Fibroblast of lung (primary cell): ENCODE results near the gene ORM2. TPM values are rescaled to one million over a fixed set of nuclear protein-coding genes. Genes with fewer than 3 reads are reported as not detected.

Source experiments
- DNase-seq, 2 donors: peaks; one replicate each; pipeline versions ENCODE4 v3.0.0 to v3.0.0-alpha.2; 2010; ENCODE audit warnings: low read depth in 2 of 2
- H2AFZ ChIP-seq: 2 replicates; pipeline ENCODE4 v1.5.1; 2012; ENCODE audit warnings: low read length, control low read depth, inconsistent platforms
- H3K27ac ChIP-seq: 2 replicates; pipeline ENCODE4 v1.5.1; 2011; ENCODE audit warnings: low read length, control low read depth; ENCODE audit not compliant: insufficient read depth
- H3K27me3 ChIP-seq: 2 replicates; pipeline ENCODE4 v1.5.1; 2011; ENCODE audit warnings: mild to moderate bottlenecking, low read length; ENCODE audit not compliant: control insufficient read depth, insufficient read depth
- H3K36me3 ChIP-seq: 2 replicates; pipeline ENCODE4 v1.5.1; 2011; ENCODE audit warnings: low read length; ENCODE audit not compliant: control insufficient read depth, insufficient read depth
- H3K4me1 ChIP-seq: 2 replicates; pipeline ENCODE4 v1.5.1; 2011; ENCODE audit warnings: low read length; ENCODE audit not compliant: control insufficient read depth, insufficient read depth; ENCODE audit errors: extremely low read depth
- H3K4me2 ChIP-seq: 2 replicates; pipeline ENCODE4 v1.5.1; 2011; ENCODE audit warnings: low read length, control low read depth; ENCODE audit not compliant: insufficient read depth; ENCODE audit errors: extremely low read depth
- H3K4me3 ChIP-seq, 4 experiments: fragments of 200-600 bp in 1 of 4; sonication (generic) in 1 of 4; replicated peaks in 1 of 4; 2 replicates each; pipeline ENCODE4 v1.5.1; 2011 to 2016; ENCODE audit warnings: low read length in 4 of 4, low read depth in 3 of 4, mild to moderate bottlenecking in 3 of 4, control low read depth in 2 of 4, inconsistent platforms in 1 of 4, mixed read lengths in 1 of 4; ENCODE audit not compliant: insufficient read depth in 1 of 4; ENCODE audit errors: control extremely low read depth in 1 of 4
- H3K79me2 ChIP-seq: 2 replicates; pipeline ENCODE4 v1.5.1; 2012; ENCODE audit warnings: mild to moderate bottlenecking, low read length, inconsistent platforms; ENCODE audit not compliant: control insufficient read depth, insufficient read depth
- H3K9ac ChIP-seq: 2 replicates; pipeline ENCODE4 v1.5.1; 2011; ENCODE audit warnings: mild to moderate bottlenecking, low read length, control low read depth; ENCODE audit not compliant: insufficient read depth
- H3K9me3 ChIP-seq: 2 replicates; pipeline ENCODE4 v1.5.1; 2012; ENCODE audit warnings: low read depth, low read length; ENCODE audit not compliant: control insufficient read depth, insufficient read depth
- H4K20me1 ChIP-seq: 2 replicates; pipeline ENCODE4 v1.5.1; 2011; ENCODE audit warnings: low read length; ENCODE audit not compliant: control insufficient read depth, insufficient read depth; ENCODE audit errors: extremely low read depth
- EZH2 ChIP-seq: IDR thresholded peaks from 2 replicates; pipeline ENCODE4 v1.5.1; 2012; ENCODE audit warnings: low read length, control low read depth, mild to moderate bottlenecking; ENCODE audit errors: missing control alignments
- polyA plus RNA-seq, 2 donors: library from polyadenylated mRNA; depleted of rRNA in 1 of 2; stranded (reverse) in 1 of 2; unstranded in 1 of 2; fragments of >200 nt; gene quantifications; 2 replicates each; pipeline ENCODE4 v1.2.1, GENCODE V29; 2011 to 2012; ENCODE audit warnings: missing spikeins in 1 of 2
- total RNA-seq: library from RNA; depleted of rRNA; stranded (reverse); fragments of >200 nt; gene quantifications from 2 replicates; pipeline ENCODE4 v1.2.1, GENCODE V29; 2014
- TF ChIP-seq, protein P1 (sequence below), 2 donors: IDR thresholded peaks in 1 of 2; conservative IDR thresholded peaks in 1 of 2; 1 replicate in 1 of 2; 2 replicates in 1 of 2; pipeline ENCODE4 v1.5.1; 2011 to 2012; ENCODE audit warnings: low read length in 2 of 2, control low read depth in 1 of 2, inconsistent platforms in 1 of 2, low read depth in 1 of 2, mild to moderate bottlenecking in 1 of 2

ORM2 gene
- total and polyA plus RNA-seq, 2 donors (not counting 1 experiment from before 2014, with no cell fraction given) = not detected

DNA sequence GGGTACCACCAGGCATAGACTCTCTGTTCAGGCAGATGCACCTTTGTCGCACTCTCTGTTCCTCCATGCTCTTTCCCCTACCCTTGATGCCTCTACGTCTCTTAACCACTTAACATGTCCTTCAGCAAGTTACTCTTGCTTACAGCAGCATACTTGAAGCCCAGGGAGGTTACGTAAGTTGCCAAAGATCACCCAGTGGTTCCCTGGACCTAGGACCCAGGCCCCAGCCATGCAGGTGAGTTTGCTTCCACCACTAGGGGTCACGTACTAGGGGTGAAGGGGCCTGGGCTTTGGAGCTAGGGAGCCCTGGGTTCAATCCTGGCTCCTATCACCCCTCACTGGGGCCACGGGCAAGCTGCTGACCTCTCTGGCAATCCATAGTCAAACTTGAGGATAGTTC is 49.2 kb downstream of the ORM2 start:
- Histone ChIP-seq H3K4me3 (no peak overlapping the region), H4K20me1 (no peaks in the 10 kb centered on the region), H3K4me2 (no peak overlapping the region), H3K27me3 (no peaks in the 10 kb centered on the region), H3K36me3 (peaks cover 2% of the 10 kb centered on the region), H2AFZ (no peak overlapping the region), H3K9ac (no peak overlapping the region), H3K79me2 (no peaks in the 10 kb centered on the region), H3K9me3 (no peaks in the 10 kb centered on the region), H3K27ac (no peak overlapping the region), H3K4me1 (peaks cover 10% of the 10 kb centered on the region)
- no peak for TF ChIP-seq EZH2
- TF ChIP-seq, protein P1, sequence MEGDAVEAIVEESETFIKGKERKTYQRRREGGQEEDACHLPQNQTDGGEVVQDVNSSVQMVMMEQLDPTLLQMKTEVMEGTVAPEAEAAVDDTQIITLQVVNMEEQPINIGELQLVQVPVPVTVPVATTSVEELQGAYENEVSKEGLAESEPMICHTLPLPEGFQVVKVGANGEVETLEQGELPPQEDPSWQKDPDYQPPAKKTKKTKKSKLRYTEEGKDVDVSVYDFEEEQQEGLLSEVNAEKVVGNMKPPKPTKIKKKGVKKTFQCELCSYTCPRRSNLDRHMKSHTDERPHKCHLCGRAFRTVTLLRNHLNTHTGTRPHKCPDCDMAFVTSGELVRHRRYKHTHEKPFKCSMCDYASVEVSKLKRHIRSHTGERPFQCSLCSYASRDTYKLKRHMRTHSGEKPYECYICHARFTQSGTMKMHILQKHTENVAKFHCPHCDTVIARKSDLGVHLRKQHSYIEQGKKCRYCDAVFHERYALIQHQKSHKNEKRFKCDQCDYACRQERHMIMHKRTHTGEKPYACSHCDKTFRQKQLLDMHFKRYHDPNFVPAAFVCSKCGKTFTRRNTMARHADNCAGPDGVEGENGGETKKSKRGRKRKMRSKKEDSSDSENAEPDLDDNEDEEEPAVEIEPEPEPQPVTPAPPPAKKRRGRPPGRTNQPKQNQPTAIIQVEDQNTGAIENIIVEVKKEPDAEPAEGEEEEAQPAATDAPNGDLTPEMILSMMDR (conservative IDR thresholded peaks at IDR 0.05 in 1 of 2, IDR thresholded peaks at IDR 0.05 in 1 of 2; ENCODE audit: low read depth in 1 of 2, low read length in 2 of 2) = no peak
- DNase-seq = no peak

Other genes starting within 250 kb of the ORM2 start
- not detected in 2 replicates for gene KIF12, start 230.6 kb upstream of the ORM2 start, total RNA-seq
- gene KIF12, start 230.6 kb upstream of the ORM2 start, polyA plus RNA-seq = not detected in 2 replicates
- gene COL27A1, start 174.3 kb upstream of the ORM2 start, total RNA-seq = 3.6 and 5.4 TPM in 2 replicates
- gene COL27A1, start 174.3 kb upstream of the ORM2 start, polyA plus RNA-seq = 2.4 and 3.3 TPM in 2 replicates
- not detected in 2 replicates for gene ORM1, start 6.8 kb upstream of the ORM2 start, total RNA-seq
- not detected in 2 replicates for gene ORM1, start 6.8 kb upstream of the ORM2 start, polyA plus RNA-seq
- 9.8 and 19.3 TPM in 2 replicates for gene AKNA, start 58.1 kb downstream of the ORM2 start, total RNA-seq
- 3.7 and 5.6 TPM in 2 replicates for gene AKNA, start 58.1 kb downstream of the ORM2 start, polyA plus RNA-seq
- gene WHRN, start 175.6 kb downstream of the ORM2 start, total RNA-seq = 0.51 and 1.8 TPM in 2 replicates
- 0.16 and 0.35 TPM in 2 replicates for gene WHRN, start 175.6 kb downstream of the ORM2 start, polyA plus RNA-seq